NCI-H2171 treated with DMSO at 0.1 percent for 48 hours (cell line): ENCODE data around the gene HSFX3.
"Not testable (repeated sequence)": the region's sequence is repeated elsewhere in the genome, so short reads cannot be mapped to it uniquely, and the experiment has no call there.

Experiments used
- DNase-seq: peaks from one replicate; lab custom pipeline; 2025; lab: John Stamatoyannopoulos, UW

The HSFX3 gene

DNA sequence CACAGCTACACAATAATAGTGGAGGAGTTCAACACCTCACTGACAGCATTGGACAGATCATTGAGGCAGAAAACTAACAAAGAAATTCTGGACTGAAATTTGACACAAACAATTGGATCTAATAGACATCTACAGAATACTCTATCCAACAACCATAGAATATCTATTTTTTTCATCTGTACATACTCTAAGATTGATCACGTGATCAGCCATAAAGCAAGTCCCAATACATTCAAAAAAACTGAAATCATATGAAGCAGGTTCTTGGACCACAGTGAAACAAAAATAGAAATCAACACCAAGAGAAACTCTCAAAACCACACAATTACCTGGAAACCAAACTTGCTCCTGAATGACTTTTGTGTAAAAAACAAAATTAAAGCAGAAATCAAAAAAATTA is 32.4 kb downstream of the HSFX3 start:
- DNase-seq, result no peak

DNA sequence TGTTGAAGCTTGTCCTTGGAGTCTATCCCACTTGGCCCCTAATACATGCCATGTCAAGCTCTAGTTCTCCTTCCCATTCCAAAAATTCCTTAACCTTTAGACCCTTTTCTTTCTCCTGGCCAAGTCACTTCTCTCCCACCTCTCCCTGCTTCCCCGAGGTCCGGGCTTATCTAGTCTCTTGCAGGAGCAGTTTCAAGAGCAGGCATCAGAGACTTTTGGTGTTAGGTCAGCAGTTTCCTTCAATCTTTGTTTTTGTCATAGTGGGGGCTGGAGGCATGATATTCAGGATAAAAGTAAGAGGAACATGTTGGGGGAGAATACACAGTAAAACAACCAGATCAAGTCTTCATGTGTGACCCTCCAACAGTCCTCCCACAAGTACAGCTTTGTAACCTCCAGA is 33.1 kb downstream of the HSFX3 start:
- DNase-seq, result no peak

DNA sequence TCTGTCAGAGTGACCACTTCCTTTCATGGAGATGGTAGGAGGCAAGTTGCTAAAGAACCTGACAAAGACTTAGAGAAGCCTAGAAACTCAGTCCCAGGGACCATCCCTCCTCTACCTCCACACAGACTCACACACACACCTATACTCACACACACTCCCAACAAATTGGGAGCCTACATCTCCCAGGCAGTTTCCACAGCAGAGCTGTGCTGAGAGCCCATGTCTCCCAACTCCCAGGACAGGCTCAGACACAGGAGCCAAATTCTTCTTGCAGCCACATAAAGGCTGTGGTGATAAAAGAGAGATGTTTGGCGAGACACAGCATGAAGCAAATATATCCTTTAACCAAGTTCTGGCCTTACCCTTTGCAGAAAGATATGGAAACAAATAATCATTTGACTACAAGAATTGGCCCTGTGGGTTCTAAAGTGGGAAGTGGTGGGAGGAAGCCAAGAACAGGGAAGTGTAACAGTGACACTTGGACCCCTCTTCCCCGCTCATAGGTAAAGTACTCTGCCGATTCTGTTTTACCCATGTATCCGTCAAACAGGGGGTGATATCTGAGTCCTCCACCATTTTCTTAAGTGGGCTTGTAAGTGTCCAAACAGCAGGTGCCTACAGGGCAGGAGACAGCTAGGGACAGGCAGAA is 33.6 kb downstream of the HSFX3 start:
- no peak for DNase-seq

DNA sequence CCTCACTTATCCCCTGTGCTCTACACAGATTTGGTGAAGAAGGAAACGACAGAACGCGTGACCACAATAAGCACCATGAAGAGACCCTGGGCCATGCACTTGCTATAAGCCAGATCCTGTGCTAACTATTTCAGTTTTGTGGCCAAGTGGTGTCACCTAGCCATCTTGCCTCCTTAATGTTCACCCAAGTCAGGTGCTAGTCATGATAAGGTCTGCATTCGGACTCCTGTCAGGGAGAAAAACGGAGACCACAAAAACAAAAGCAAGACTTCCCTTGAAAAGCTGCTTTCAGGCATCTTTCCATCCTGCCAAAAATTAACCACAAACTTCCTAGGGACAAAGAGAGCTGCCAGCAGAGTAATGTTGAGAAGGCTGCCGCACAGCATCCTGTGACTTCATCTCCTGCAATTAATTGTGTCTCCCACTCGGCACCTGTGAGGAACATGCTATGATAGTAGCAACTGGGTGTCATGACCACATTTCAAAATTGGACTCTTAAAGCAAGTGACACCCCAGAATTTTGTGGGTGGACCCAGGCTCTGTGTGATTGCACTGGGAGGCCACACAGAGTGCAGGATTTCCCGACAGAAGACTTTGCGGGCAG is 35.8 kb downstream of the HSFX3 start:
- no peak for DNase-seq

DNA sequence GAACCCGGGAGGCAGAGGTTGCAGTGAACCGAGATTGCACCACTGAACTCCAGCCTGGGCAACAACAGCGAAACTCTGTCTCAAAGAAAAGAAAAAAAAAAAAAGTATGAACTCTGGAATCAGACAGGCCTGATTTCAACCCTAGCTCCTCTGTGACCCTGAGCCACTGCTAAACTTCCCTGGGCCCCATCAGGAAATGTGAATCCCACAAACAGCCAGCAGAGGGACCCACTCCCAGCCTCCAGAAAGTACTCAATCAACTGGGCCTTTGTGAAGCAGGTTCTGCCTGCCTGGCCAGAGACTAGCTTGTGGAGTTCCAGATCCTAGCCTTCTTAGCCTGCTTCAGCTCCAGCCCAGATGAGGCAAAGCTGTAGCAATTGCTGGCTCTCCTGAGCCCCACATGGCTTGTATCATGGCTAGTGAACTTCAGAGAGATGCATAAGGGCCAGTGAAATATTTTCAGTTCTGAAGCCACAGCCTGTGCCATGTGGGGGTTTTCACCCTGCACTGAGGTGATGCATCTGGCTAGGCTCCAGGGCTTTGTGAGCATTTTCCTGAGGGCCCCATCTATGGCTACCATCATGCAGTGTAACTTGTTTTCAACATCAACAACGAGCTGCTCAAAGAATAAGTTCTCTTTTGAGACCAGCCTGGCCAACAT is 37.4 kb downstream of the HSFX3 start:
- peak; percentile 11 for DNase-seq

DNA sequence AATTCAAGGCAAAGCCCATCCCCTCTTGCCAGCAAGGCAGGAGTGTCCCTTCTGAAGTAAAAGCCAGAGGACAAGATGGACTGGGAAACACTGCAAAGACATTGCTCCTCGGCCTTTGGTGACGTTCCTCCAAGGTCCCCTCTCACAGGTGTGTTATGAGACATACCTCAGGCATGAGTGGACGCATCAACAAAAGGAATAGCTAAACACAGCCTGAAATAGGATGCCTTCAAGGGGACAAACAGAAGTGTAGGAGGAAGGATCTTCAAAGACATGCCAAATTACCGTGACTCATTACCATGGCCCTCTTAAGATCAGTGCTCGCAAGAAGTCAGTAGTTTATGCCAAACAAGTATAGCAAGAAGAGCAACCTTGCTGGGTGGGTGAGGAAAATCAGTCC is 38.6 kb downstream of the HSFX3 start:
- DNase-seq, result no peak

DNA sequence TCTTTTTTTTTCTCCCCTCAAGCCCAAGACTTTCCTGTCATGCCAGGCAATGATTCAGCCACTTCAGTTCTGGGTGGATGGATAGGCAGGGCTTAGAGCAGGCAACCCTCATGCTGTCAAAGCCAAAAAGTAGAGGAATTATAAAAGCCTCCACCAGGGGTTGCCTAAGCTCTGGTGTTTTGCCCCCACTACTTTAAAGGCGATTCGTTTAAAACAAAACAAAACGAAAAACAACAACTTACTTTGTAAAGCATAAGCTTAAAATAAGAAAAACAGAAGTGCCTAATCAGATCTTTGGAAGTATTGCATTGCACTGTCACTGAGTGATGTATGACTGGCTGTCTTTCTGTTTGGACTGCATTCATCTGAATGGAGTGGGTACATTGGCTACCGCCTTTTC is 39.3 kb downstream of the HSFX3 start:
- DNase-seq, result no peak

DNA sequence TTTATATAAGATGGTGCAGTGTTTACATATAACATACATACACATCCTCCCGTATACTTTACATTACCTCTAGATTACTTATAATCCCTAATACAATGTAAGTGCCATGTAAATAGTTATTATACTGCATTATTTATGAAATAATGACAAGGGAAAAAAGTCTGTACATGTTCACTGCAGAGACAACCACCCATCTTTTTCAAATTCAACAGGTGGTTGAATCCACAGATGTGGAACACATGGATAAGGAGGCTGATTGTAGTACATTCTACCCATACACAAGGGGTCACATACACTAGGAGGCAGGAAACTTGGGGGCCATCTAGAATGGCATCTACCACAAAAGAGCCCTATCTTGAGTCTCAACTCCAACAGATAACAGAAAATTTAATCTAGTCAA is 41.3 kb downstream of the HSFX3 start:
- DNase-seq, result no peak

DNA sequence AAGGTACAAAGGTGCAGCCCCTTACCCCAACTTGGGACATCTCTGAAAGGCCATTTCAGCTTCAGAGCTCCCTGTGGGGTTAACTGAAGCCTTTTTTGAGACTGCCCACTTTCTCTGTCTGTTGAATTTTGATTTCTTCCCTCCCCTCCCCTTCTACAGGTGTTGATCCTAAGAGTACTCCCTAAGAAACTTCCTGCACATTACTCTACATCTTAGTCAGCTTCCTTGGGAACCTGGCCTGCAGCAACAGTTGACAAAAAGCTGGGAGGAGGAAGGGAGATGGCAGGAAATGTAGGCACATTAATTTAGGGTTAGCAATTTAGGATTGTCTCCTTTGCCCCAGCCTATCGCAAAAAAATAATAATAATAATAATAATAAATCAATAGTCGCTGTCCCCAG is 43.4 kb downstream of the HSFX3 start:
- DNase-seq, result no peak

DNA sequence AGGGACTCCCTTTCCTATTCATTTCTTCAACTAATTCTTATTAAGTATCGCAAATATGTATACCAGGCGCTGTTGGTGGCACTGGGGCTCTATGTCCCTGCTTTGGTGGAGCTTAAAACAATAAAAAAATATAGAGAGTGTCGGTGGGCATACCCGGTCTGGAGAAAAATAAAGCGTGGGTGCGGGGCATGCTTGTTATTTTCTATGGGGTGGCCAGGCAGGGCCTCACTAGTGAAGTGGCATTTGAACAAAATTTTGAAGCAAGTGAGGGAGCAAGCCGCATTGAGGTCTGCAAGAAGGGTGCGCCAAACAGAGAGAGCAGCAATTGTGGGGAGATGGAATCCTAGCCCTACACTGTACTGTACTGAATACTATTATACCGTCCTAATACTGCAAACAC is 44.1 kb downstream of the HSFX3 start:
- no peak for DNase-seq

DNA sequence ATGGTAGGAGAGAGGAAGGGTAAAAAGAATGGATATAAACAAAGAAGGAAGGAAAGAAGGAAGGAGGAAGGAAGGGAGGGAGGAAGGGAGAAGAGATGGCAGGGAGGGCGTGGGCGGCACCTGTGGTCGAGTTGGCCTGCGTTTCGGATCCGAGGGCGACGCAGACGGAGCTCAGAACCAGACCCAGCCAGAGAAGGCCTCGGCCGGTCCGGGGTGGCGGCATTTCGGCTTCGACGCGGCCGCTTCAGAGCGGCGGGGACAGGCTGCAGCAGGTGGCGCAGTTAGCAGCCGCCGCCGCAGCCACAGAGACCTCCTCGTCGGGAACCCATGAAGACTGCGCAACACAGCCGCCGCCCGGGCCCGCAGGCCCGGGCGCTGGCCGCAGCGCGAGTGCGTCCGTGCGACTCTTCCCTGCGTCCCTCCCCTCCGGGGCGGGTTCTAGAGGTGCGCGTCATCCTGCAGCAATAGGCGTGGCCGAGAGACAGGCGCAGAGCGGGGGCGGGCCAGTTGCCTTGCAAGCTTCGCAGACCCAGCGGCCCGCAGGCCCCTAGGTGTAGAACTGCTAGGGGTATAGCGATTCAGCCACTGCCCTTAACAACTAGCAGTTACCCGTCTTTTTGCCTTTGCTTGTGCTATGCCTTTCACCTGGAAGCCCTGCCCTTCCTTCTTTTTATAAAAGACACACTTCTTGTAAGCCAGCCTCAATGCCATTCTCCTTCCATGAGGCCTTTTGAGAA is 44.6 kb downstream of the HSFX3 start, which contains the start of gene IDS:
Gene IDS, minus strand, starts transcription at position 392 of the 737 bp plus-strand sequence. Its CDS starts 169 bp downstream, at position 223.
- peak; percentile 70 for DNase-seq

DNA sequence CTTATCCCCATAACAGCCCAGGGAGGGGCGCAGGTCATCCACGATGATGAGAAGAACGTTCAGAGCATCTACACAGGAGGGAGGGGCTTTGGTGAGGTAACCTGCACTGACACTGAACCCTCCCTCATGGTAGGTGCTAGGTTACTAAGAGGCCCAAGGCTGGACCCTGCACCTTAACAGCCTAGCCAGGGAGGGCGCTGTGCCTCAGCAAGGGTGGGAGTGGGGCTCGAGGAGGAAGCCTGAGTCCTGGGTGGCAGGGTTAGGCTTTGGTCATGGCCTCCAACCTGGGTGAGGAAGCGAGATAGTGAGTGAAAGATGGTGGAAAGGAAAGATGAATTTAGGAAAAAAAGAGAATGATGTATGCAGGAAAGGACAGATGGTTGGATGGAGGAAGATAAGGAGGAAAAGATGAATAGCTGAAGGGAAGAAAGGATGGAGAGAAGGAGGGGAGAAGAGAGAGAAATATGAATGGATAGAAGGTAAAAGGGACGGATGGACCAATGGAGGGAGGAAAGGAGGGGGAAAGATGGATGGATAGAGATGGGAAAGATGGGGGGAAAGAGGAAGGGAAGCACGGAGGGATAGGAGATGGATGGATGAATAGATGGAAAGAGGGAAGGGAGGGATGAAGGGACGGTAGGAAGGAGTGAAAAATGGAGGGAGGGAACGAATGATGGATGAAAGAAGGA is 45.4 kb downstream of the HSFX3 start:
- peak; percentile 42 for DNase-seq

DNA sequence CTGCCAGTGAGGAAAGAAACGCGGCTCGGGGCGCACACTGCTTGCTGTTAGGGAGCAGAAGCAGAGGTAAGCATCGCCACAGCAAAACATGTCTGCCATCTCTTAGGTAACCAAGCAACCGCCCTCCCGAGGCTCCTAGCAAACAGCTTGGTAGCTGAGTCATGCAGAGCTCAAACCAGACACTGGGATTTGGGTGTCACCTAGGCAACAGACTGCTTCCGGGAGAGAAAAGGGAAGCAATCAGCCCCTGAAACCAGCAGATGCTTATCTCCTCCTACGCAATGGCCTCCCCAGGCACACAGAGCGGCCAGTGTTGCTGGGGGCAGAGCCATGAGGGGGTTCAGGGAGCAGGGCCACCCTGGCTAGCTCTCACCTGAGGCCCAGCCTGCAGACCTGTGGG is 46.3 kb downstream of the HSFX3 start:
- DNase-seq, result peak; percentile 60

DNA sequence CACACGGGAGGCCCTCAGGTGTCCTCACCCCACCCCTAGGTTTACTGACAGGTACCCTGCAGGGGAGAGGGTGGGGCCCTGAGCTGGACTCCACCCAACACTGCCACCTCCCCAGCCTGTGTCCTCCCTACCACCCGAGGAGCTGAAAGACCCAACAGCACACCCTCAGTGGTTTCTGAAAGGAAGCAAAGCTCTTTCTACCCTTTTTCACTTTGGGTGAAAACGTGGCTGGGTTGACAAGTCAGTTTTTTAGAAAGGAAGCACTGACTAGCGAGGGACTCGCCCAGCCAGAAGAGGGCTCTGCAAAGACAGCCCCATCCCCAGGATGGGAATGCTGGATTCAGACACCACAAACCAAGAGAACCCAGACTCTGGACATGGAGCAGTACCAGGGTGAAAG is 46.8 kb downstream of the HSFX3 start:
- DNase-seq, result not testable (repeated sequence)

DNA sequence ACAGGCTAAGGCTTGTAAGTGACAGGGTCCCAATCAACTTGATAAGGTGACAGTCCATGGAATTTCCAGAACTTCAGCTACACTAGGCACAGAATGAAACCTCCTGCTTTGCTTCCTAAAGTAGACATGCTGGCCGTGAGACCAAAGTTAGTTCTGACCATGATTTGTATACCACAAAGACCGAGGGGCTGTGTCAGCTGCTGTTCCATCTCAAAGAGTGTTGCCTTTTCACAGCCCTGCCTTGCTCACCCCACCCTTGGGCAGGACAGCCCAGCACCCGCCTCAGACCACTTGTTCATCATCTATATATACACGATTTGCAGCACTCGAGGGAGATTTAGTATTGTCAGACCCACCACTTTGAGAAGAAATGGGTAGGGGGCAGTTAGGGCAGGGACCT is 50.0 kb downstream of the HSFX3 start:
- no peak for DNase-seq

DNA sequence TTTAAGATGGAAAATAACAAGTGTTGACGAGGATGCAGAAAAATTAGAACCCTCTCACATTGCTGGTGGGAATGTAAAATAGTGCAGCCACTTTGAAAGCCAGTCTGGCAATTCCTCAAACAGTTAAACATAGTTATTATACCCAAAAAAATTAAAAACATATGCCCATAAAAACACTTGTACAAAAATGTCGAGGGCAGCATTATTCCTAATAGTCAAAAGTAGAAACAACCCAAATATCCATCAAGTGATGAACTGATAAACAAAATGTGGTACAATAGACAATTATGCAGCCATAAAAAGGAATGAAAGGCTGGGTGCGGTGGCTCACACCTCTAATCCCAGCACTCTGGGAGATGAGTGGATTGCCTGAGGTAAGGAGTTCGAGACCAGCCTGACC is 51.0 kb downstream of the HSFX3 start:
- no peak for DNase-seq
